Stimulated activated CD4-positive, alpha-beta T cell treated with anti-CD3 and anti-CD28 coated beads, Interleukin-12 subunit alpha, Interleukin-12 subunit beta, amount 100 ng/mL, for 48 hours (primary cell): ENCODE results near the gene FOXO3.
"Not testable (repeated sequence)": the region's sequence is repeated elsewhere in the genome, so short reads cannot be mapped to it uniquely, and the experiment has no call there.

Source experiments
- DNase-seq, 3 donors: peaks; one replicate each; pipeline ENCODE4 v3.0.0-alpha.2; 2020; ENCODE audit warnings: low read depth in 2 of 3, low spot score in 1 of 3

Gene FOXO3

GRCh38 chr6:108681721-108682120, 121.0 kb downstream of the FOXO3 start:
- DNase-seq: not testable (repeated sequence)

DNA sequence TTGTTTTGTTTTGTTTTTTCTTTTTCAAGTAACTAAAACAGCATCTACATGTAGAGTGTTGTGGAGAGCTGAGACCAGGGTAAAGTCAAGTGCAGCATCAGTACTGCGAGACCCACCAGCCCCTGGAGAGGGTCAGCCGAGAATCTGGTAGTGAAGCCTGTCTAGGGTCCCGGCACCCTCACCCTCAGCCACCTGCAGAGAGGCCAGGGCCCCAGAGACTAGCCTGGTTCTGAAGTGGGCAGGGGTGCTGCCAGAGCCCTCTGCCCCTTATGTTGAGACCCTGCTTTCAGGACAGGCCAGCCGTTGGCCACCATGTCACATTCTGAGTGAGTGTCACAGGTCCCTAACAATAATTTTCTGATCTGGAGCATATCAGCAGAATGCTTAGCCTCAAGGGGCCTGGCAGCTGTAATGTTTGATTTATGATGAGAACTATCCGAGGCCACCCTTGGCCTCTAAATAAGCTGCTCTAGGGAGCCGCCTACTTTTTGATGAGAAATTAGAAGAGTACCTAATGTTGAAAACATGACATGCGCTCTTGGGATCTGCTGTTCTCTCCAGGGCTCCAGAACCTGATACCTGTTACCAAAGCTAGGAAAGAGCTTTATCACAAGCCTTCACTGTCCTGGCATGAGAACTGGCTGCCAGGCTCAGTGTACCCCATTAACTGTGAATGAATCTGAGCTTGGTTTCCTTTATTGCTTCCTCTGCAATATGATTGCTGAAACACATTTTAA, 121.8 kb downstream of the FOXO3 start:
- not testable (repeated sequence) for DNase-seq

DNA sequence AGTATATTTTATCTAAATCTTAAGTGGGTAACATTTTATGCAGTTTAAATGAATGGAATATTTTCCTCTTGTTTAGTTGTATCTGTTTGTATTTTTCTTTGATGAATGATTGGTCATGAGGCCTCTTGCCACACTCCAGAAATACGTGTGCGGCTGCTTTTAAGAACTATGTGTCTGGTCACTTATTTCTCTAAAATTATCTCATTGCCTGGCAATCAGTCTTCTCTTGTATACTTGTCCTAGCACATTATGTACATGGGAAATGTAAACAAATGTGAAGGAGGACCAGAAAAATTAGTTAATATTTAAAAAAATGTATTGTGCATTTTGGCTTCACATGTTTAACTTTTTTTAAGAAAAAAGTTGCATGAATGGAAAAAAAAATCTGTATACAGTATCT, 123.3 kb downstream of the FOXO3 start:
- DNase-seq: not testable (repeated sequence)

DNA sequence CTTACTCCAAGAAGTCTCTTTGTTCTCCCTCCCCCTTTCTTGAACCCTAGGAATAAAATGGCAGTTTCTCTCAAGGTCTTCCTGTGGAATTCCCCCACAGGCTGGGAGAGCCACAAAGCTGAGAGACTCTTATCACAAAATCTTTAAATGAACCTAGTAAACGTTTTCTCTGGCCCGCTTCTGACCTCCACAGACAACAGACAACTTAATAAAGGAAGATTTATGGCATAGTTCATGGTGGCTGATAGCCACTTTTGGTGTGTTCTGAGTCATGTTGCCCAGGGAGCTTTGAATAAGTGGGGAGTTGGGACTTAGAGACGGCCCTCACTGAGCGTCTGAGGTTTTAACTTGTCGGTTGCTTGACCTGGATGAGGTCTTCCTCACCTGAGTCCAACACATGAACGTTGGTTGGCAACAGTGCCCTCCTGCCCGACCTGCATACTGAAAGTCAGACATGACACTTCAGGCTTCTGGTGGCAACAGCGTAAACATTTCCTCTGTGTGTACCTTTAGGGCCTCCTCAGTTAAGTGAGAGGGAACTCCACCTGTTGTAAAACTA, 124.1 kb downstream of the FOXO3 start:
- DNase-seq: no peak

- no peak for DNase-seq
Measured at GRCh38 chr6:108685970-108686369, 125.3 kb downstream of the FOXO3 start.

- no peak for DNase-seq
Measured at GRCh38 chr6:108686896-108687295, 126.2 kb downstream of the FOXO3 start.

- DNase-seq: no peak
Measured at GRCh38 chr6:108687921-108688320, 127.2 kb downstream of the FOXO3 start.

DNA sequence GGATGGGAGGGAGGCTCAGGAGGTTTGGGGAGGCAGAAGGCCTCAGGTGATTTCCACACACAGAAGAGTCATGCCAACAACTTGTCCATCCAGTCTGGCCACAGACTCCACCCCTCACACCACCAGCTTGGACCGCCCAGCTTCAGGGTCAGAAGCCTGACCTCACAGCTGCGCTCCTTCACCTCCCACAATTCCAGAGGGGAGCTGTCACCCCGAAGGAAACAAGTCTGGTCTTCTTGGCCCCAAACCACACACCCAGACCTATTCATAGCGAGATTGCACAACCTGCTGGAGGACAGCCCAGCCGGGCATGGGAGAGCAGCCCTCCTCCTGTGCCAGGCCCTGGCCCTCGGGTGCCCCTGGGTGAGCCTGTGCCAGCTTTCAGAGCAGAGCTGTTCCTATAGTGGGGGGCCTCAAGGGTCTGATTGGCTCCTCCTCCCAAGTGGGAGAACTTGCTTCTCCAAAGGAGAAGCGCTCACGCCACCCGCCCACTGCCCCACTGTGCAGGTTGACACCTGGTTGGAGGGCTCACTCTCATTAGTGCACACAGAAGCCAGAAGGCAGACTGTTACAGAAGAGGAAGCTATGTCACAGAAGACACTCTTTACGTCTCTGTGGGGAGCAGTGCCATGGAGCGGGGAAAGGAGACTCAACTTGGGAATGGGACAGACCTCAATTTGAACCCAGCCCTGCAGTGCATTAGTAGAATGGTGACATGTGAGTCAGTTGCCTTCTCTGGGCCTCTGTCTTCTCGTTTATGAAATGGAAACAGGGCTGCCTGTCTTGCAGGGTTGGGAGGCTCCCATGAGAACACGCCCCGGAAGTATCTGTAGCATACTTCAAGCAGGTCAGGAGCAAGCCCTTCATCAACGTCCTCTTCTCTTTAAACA, 128.8 kb downstream of the FOXO3 start:
- no peak for DNase-seq

DNA sequence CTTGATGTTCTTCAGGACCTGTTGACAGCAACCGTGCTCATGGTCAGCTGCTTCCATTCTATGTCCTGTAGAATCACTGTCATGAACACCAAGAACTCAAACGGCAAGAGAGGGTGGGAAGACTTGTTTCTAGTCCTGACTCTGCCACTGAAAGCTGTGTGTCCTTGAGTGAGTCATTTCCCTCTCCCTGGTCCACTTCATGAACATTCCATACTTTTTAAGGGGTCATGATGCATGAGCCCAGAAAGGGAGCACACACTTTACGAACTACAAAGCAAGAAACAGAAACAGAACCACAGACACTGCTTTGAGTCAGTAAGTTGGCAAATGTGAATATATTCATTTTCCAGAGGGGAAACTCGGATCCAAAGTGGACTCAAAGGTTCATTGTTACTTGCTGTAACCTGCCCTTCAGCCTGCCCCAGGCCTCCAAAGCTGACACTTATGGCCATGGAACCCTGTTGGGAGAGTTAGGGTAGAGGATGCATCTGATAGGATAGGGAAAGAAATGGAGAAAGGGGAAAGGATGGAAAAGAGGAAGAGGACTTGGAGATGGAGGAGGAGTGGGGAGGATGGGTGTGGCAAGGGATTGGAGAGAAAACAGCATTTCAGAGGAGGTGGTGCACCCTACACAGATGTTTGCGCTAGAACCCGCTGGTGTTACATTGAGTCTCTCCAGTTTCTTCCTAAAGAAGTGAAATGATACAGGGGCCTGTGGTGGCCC, 129.8 kb downstream of the FOXO3 start:
- DNase-seq: no peak

GRCh38 chr6:108693430-108694154, 132.9 kb downstream of the FOXO3 start:
- DNase-seq: no peak

DNA sequence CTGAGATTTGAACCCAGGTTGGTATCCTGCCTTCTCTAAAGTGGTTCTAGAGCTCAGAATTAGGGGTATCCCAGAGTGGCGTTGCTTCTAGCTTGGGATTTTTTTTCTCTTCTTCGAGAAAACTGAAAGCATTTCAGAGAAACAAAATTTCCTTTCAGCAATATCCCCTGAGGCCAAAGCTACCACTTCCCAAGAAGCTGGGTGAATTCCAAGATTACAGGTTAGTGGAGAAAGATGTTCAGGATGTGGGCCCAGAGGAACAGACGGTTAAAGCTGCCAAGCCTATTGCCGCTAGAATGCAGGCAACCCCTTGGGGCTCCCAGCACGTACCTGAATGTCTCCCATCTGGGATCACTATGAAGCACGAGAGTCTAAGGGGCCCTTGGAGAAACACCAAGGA, 134.1 kb downstream of the FOXO3 start:
- DNase-seq: no peak

DNA sequence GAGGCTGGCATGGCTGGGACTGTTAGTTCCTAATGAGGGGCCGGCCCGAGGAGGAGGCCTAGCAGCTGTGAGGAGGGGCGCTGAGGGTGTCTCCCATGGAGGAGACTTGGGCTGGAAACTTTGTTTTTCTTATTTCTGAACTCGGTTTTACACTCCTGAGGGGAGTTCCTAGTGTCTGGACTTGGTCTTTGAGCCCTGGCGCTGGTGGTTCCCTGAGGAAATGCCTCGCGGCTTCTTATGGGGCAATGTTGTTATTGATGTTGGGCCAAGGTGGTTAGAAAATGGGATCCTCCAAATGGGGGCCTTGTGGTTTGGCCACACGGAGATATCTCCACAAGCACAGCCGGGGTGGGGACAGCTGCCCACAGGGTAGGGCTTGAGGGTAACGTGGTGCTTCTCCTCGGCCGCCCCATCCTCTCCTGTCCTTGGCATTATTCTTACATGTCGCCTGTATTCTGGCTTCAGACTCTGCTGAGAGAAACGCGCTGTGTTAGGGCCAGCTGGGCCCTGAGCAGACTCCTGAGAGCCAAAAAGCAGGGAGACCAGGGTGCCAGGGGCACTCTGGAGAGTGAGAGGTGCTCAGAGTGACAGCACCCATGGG, 136.9 kb downstream of the FOXO3 start:
- no peak for DNase-seq

GRCh38 chr6:108698593-108699289, 138.0 kb downstream of the FOXO3 start:
- no peak for DNase-seq

- DNase-seq: no peak
Measured at GRCh38 chr6:108699290-108700041, 138.7 kb downstream of the FOXO3 start.

DNA sequence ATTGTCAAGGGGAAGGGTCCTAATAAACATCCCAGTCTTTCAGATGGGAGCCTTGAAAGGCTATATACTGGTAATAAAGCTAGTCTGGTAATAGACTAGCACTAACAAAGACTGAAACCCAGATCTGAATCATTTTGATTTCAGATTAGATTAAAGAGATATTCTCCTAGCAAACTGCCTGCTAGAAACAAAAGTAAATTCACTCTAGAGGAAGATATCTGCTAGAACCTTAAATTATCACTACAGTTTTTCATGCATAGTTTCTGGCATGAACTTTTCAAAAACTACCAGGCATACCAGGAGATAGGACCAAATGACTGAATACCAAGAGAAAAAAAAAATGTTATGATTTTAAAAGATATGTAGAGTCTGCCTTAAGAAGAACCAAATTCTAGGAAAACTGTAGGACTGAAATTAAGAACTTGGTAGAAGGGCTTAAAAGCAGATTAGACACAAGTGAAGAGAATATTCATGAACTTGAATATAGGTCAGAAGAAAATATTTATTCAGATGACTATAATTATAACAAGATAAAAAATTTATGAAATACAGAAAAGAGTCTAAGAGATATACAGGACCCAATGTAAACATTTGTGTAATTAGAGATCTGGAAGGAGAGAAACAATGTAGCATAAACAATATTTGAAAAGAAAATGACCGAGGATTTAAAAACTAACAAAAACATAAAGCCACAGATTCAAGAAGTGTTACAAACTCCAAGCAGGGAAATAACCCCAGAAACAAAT, 141.6 kb downstream of the FOXO3 start:
- DNase-seq: no peak

- DNase-seq: no peak
Measured at GRCh38 chr6:108706649-108707048, 145.9 kb downstream of the FOXO3 start.

DNA sequence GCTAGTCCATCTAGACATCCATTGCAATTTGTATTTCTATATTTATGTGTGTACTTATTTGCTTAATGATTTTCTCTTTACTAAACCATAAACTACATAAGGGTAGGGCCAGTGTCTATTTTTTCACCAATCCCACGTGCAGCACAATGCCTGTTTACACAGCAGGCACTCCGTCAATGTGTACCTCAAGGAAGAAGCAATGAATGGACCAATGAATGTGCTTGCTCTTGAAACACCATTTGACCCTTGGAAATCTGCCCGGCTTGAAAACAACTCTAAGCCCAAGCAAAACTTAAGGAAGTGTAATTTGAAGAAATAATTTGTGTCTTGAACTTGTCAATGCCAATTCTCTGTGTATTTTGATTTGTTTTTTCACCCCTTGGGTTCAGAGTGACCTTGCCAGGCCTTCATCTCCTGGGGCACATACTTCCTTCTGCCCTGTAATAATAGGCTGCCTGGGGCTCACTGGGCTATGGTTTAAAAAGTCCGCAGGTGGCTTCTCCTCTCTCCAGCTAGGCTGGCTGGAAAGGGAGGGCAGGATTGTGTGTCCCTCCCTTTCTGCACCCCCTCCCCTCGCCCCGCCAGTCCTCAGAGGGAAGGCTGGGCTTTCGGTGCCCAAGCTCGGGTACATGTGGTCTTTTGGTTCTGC, 146.7 kb downstream of the FOXO3 start:
- DNase-seq: no peak

DNA sequence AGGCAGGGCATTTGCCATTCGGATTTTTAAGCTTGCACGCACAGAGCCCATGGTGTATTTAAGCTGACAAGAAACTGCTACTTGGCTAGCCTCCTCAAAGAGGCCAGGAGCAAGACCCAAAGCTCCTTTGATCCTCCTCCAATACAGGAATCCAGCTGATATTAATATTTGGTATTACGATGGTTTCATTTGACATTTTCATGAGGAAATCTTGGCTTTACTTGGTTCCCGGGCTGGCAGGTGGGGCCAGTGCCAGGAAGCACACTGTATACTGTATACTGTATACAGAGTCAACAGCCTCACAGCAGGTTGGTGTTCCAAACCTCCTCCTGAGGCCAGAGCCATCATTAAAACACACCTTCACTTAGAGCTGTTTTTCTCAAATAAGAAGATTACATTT, 149.3 kb downstream of the FOXO3 start:
- DNase-seq: no peak
